HepG2 (cell line): ENCODE measurements around the gene PRKCD.

Experiments
- ASH2L ChIP-seq: fragments of 300-600, 200-600 bp; sonication (generic); IDR thresholded peaks from 2 replicates; pipeline ENCODE4 v1.7.0; 2017; ENCODE audit warnings: low read depth, mild to moderate bottlenecking, moderate library complexity, mixed read lengths, low read length; ENCODE audit not compliant: insufficient read length
- ATF3 ChIP-seq: sonication (generic); formaldehyde crosslinking; IDR thresholded peaks from 2 replicates; pipeline ENCODE4 v1.4.0; 2020; ENCODE audit warnings: missing genetic modification reagents
- FOXA1 ChIP-seq, 2 experiments: fragments of 450-650 bp in 1 of 2; sonication (generic) in 1 of 2; formaldehyde crosslinking in 1 of 2; IDR thresholded peaks; 2 replicates each; pipeline versions ENCODE4 v1.4.0 to v1.6.1; 2016 to 2020; ENCODE audit warnings: missing genetic modification reagents in 1 of 2
- PHF21A ChIP-seq: sonication (generic); formaldehyde crosslinking; IDR thresholded peaks from 2 replicates; pipeline ENCODE4 v1.5.0; 2020; ENCODE audit warnings: mild to moderate bottlenecking, missing genetic modification reagents
- ZBTB20 ChIP-seq: sonication (generic); formaldehyde crosslinking; IDR thresholded peaks from 2 replicates; pipeline ENCODE4 v1.8.1; 2023; ENCODE audit warnings: missing genetic modification reagents, low read depth, mild to moderate bottlenecking, borderline replicate concordance

GRCh38 chr3:53224026-53224425 lies 63.0 kb downstream of the PRKCD start:
- TF ChIP-seq ATF3 (CRISPR knock-in tag) (no peak), ASH2L (no peak), FOXA1 (IDR thresholded peaks at IDR 0.05) (no peak), FOXA1 (CRISPR knock-in tag; IDR thresholded peaks at IDR 0.05) (no peak), PHF21A (no peak), ZBTB20 (no peak)
